ACC112 (cell line): ENCODE data around the gene MLLT3.

Source experiments
- H2AFZ ChIP-seq: fragments of 200-600 bp; sonication (generic); one replicate; pipeline ENCODE4 v1.6.0; 2017; ENCODE audit warnings: antibody characterized with exemption, low read length; ENCODE audit not compliant: unreplicated experiment
- H3K27ac ChIP-seq: fragments of 200-600 bp; sonication (generic); 2 replicates; pipeline ENCODE4 v1.5.1; 2014; ENCODE audit warnings: low read depth, mild to moderate bottlenecking, antibody characterized with exemption, low read length, moderate library complexity
- H3K27me3 ChIP-seq: fragments of 200-600 bp; sonication (generic); 2 replicates; pipeline ENCODE4 v1.6.1; 2014; ENCODE audit warnings: mild to moderate bottlenecking, antibody characterized with exemption, low read length, moderate library complexity, mixed read lengths; ENCODE audit not compliant: insufficient read depth
- H3K36me3 ChIP-seq: fragments of 200-600 bp; sonication (generic); 2 replicates; pipeline ENCODE4 v1.6.1; 2016; ENCODE audit warnings: mild to moderate bottlenecking, antibody characterized with exemption, low read length, moderate library complexity, mixed read lengths; ENCODE audit not compliant: insufficient read depth
- H3K4me1 ChIP-seq: fragments of 200-600 bp; sonication (generic); one replicate; pipeline ENCODE4 v1.6.1; 2016; ENCODE audit warnings: low read length, mixed read lengths; ENCODE audit not compliant: insufficient read depth, unreplicated experiment, control insufficient read depth
- H3K4me3 ChIP-seq: fragments of 200-600 bp; sonication (generic); 2 replicates; pipeline ENCODE4 v1.5.1; 2014; ENCODE audit warnings: mild to moderate bottlenecking, low read depth, low read length
- H3K79me2 ChIP-seq: fragments of 200-600 bp; sonication (generic); one replicate; pipeline ENCODE4 v1.6.0; 2016; ENCODE audit warnings: low read length; ENCODE audit not compliant: control insufficient read depth, unreplicated experiment, insufficient read depth

Gene MLLT3

GRCh38 chr9:20325008-20325407, 297.3 kb downstream of the MLLT3 start:
- H2AFZ ChIP-seq = no peak overlapping the region
- H3K79me2 ChIP-seq = no peaks in the 10 kb centered on the region
- no peaks in the 10 kb centered on the region for H3K4me1 ChIP-seq
- no peaks in the 10 kb centered on the region for H3K36me3 ChIP-seq
- H3K27me3 ChIP-seq = no peaks in the 10 kb centered on the region
- no peak overlapping the region for H3K27ac ChIP-seq
- H3K4me3 ChIP-seq = no peak overlapping the region

- Histone ChIP-seq H3K27ac (no peak overlapping the region), H3K4me1 (no peaks in the 10 kb centered on the region), H3K79me2 (no peaks in the 10 kb centered on the region), H2AFZ (no peak overlapping the region), H3K27me3 (no peaks in the 10 kb centered on the region), H3K36me3 (no peaks in the 10 kb centered on the region), H3K4me3 (no peak overlapping the region)
Measured at GRCh38 chr9:20322212-20322611, 300.1 kb downstream of the MLLT3 start.

GRCh38 chr9:20321423-20322082, 300.7 kb downstream of the MLLT3 start:
- no peak overlapping the region for H3K4me3 ChIP-seq
- H3K27me3 ChIP-seq = no peaks in the 10 kb centered on the region
- H2AFZ ChIP-seq = no peak overlapping the region
- no peaks in the 10 kb centered on the region for H3K79me2 ChIP-seq
- no peak overlapping the region for H3K27ac ChIP-seq
- H3K36me3 ChIP-seq = no peaks in the 10 kb centered on the region
- no peaks in the 10 kb centered on the region for H3K4me1 ChIP-seq

GRCh38 chr9:20320921-20321320, 301.4 kb downstream of the MLLT3 start:
- H3K27ac ChIP-seq = no peak overlapping the region
- no peaks in the 10 kb centered on the region for H3K27me3 ChIP-seq
- no peak overlapping the region for H2AFZ ChIP-seq
- no peak overlapping the region for H3K4me3 ChIP-seq
- no peaks in the 10 kb centered on the region for H3K79me2 ChIP-seq
- no peaks in the 10 kb centered on the region for H3K36me3 ChIP-seq
- peaks cover 3% of the 10 kb centered on the region for H3K4me1 ChIP-seq

GRCh38 chr9:20319641-20320337, 302.5 kb downstream of the MLLT3 start:
- H3K4me1 ChIP-seq = peaks cover 9% of the 10 kb centered on the region

GRCh38 chr9:20319241-20319640, 303.1 kb downstream of the MLLT3 start:
- Histone ChIP-seq H3K27me3 (no peaks in the 10 kb centered on the region), H3K4me1 (peaks cover 9% of the 10 kb centered on the region), H2AFZ (no peak overlapping the region), H3K4me3 (no peak overlapping the region), H3K36me3 (no peaks in the 10 kb centered on the region), H3K79me2 (no peaks in the 10 kb centered on the region), H3K27ac (no peak overlapping the region)

More at GRCh38 chr9:20319641-20320337, 302.5 kb downstream of the MLLT3 start:
- Histone ChIP-seq H3K27ac (no peak overlapping the region), H3K79me2 (no peaks in the 10 kb centered on the region), H3K27me3 (no peaks in the 10 kb centered on the region), H3K36me3 (no peaks in the 10 kb centered on the region), H2AFZ (no peak overlapping the region), H3K4me3 (no peak overlapping the region)

GRCh38 chr9:20317701-20318100, 304.6 kb downstream of the MLLT3 start:
- no peak overlapping the region for H3K4me3 ChIP-seq
- no peaks in the 10 kb centered on the region for H3K36me3 ChIP-seq
- peaks cover 13% of the 10 kb centered on the region for H3K4me1 ChIP-seq
- no peaks in the 10 kb centered on the region for H3K79me2 ChIP-seq
- H3K27me3 ChIP-seq = no peaks in the 10 kb centered on the region
- H3K27ac ChIP-seq = no peak overlapping the region
- H2AFZ ChIP-seq = no peak overlapping the region

GRCh38 chr9:20316372-20316771, 305.9 kb downstream of the MLLT3 start:
- H2AFZ ChIP-seq = no peak overlapping the region
- H3K4me3 ChIP-seq = no peak overlapping the region
- H3K27me3 ChIP-seq = no peaks in the 10 kb centered on the region
- H3K27ac ChIP-seq = no peak overlapping the region
- H3K4me1 ChIP-seq = peaks cover 15% of the 10 kb centered on the region
- no peaks in the 10 kb centered on the region for H3K36me3 ChIP-seq
- no peaks in the 10 kb centered on the region for H3K79me2 ChIP-seq

GRCh38 chr9:20315677-20316076, 306.6 kb downstream of the MLLT3 start:
- H2AFZ ChIP-seq = no peak overlapping the region

GRCh38 chr9:20314981-20315380, 307.3 kb downstream of the MLLT3 start:
- Histone ChIP-seq H3K27ac (no peak overlapping the region), H3K4me1 (peaks cover 15% of the 10 kb centered on the region), H3K79me2 (no peaks in the 10 kb centered on the region), H2AFZ (no peak overlapping the region), H3K4me3 (no peak overlapping the region), H3K36me3 (no peaks in the 10 kb centered on the region), H3K27me3 (no peaks in the 10 kb centered on the region)

More at GRCh38 chr9:20315677-20316076, 306.6 kb downstream of the MLLT3 start:
- Histone ChIP-seq H3K27me3 (no peaks in the 10 kb centered on the region), H3K36me3 (no peaks in the 10 kb centered on the region), H3K4me3 (no peak overlapping the region), H3K27ac (no peak overlapping the region), H3K4me1 (peaks cover 15% of the 10 kb centered on the region), H3K79me2 (no peaks in the 10 kb centered on the region)

GRCh38 chr9:20313415-20313814, 308.9 kb downstream of the MLLT3 start:
- Histone ChIP-seq H3K4me1 (peaks cover 15% of the 10 kb centered on the region), H2AFZ (no peak overlapping the region), H3K4me3 (no peak overlapping the region), H3K79me2 (no peaks in the 10 kb centered on the region), H3K27ac (no peak overlapping the region), H3K27me3 (no peaks in the 10 kb centered on the region), H3K36me3 (no peaks in the 10 kb centered on the region)
